ENCODE data around the gene SELPLG.

DNA sequence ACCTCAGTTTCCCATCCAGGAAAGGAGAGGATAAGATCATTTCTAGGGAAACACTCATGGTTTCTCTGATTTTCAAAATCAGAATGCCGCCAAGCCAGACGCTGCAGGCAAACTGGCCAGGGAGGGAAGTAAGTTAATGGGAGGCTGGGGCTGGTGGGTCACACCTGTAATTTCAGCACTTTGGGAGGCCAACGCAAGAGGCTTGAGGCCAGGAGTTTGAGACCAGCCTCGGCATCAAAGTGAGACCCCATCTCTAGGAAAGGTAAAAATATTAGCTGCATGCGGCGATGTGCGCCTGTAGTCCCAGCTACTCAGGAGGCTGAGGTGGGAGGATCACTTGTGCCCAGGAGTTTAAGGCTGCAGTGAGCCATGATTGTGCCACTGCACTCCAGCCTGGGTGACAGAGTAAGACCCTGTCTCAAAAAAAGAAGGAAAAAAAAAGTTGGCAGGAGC lies 587 bp downstream of the SELPLG start:
- TF ChIP-seq, protein P1, sequence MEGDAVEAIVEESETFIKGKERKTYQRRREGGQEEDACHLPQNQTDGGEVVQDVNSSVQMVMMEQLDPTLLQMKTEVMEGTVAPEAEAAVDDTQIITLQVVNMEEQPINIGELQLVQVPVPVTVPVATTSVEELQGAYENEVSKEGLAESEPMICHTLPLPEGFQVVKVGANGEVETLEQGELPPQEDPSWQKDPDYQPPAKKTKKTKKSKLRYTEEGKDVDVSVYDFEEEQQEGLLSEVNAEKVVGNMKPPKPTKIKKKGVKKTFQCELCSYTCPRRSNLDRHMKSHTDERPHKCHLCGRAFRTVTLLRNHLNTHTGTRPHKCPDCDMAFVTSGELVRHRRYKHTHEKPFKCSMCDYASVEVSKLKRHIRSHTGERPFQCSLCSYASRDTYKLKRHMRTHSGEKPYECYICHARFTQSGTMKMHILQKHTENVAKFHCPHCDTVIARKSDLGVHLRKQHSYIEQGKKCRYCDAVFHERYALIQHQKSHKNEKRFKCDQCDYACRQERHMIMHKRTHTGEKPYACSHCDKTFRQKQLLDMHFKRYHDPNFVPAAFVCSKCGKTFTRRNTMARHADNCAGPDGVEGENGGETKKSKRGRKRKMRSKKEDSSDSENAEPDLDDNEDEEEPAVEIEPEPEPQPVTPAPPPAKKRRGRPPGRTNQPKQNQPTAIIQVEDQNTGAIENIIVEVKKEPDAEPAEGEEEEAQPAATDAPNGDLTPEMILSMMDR (IDR thresholded peaks at IDR 0.05), result no peak
- no peak for TF ChIP-seq POLR2A (IDR thresholded peaks at IDR 0.05)
